GM12874 (cell line): ENCODE data around the gene ITFG1.

Source experiments
- TF ChIP-seq, protein P1 (sequence below): IDR thresholded peaks from 2 replicates; pipeline ENCODE4 v1.5.1; 2011; ENCODE audit warnings: low read depth, mild to moderate bottlenecking, control low read depth, low read length, moderate library complexity; ENCODE audit not compliant: insufficient read depth

The ITFG1 gene

DNA sequence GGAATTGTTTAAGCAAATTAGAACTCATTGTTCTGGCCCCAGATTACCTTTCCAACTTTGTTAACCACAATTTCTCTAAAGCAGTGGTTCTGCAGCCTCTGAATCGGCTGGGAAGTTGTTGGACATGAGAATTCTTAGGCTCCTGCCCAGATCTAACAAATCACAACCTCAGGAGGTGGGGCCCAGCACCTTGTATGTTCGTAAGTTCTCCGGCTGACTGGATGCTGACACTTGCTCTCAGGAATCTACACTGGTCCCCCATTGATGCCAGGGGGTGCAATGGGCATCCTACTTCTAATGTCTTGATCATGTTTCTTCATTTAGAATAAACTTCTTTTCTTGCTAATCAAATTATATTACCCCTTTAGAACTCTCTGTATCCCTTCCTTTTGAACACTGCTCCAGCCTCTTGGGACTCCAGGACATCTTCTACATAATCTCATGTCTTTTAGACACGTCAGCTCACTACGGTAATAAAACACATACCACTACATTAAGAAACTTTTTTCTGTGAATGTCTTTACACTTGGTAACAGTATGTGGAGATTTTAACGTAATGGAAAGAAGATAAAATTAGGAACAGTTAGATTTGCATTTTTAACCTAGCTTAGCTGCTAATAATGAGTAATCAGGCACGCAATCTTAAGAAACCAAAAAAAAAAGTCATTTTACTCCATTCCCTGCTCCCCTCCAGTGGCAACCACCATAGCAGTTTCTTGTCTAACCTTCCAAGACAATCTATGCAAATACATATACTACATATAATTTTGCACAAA lies 143.2 kb downstream of the ITFG1 start:
- TF ChIP-seq, protein P1, sequence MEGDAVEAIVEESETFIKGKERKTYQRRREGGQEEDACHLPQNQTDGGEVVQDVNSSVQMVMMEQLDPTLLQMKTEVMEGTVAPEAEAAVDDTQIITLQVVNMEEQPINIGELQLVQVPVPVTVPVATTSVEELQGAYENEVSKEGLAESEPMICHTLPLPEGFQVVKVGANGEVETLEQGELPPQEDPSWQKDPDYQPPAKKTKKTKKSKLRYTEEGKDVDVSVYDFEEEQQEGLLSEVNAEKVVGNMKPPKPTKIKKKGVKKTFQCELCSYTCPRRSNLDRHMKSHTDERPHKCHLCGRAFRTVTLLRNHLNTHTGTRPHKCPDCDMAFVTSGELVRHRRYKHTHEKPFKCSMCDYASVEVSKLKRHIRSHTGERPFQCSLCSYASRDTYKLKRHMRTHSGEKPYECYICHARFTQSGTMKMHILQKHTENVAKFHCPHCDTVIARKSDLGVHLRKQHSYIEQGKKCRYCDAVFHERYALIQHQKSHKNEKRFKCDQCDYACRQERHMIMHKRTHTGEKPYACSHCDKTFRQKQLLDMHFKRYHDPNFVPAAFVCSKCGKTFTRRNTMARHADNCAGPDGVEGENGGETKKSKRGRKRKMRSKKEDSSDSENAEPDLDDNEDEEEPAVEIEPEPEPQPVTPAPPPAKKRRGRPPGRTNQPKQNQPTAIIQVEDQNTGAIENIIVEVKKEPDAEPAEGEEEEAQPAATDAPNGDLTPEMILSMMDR: no peak

DNA sequence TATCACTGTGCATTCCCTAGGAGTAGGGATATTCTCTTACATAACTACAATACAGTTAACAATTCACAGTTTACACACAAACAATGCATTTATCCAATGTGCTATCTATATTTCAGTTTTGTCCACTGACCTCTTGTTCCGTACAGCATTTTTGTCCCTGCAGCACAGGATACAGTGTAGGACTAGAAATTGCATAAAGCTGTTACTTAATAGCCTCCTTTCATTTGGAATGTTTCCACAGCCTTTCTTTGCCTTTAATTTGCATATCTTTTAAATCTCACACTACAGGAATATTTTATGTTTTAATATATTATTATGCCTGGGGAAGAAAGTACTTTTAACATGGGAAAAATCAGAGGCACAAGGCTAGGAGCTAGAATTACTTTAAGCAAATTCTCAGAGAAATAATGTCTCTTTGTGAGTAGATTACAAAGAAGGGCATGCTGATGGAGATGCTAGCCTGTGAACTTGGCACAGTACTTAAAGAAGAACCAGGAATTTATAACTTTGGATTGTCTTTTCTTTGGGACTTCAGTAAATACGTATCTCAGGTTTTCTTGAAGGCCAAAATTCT lies 144.3 kb downstream of the ITFG1 start:
- TF ChIP-seq, protein P1: no peak

DNA sequence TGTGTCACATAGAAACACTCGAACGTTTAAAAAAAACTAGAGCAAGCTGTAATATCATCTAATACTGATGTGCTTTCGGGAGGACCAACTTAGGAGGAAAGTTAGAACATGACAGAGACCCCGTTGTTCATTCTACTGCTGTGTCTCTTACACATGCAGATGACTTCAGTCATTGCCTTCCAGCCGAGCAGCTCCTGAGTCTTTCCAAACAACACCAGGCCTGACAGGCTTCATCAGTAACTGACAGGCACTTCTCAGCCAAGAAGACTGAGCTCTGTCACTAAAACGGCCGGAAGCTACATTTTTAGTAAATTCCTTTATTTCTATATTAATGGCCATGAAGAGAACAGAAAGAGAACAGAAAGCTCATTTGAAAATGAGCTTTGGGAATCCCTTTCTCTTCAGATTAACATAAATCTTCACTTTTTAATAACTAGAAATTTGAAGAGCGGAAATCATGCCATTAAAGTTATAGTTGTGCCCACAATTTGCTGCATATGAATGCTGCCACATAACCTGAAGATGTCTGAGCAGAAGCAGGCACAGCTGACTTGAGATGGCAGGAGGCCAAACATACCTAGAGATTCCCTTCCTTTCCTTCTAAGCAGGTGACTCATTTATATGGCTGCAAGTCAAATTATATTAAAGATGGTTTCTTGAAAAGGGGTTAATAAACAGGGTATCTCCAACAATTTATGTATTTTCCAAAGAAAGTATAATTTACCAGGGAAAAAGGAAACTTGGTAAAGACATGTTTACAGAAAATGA lies 148.9 kb downstream of the ITFG1 start:
- TF ChIP-seq, protein P1: no peak

DNA sequence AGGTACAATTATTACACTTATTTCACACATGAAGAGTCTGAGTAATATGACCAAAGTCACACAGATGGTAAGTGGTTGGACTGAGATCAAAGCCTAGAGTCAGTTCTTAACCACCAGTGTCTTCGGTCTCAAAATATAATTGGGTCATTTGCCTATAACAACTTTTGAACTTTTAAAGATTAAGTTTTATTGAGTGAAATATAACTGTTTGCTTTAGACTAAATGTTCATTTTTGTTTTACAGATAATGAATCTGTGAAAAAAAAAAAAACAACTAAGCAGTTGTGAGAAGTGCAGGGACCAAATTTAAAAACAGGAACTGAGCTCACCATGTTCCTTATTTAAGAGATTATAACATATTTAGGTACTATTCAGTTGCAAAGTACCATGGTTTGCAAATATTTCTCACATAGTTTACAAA lies 150.1 kb downstream of the ITFG1 start:
- TF ChIP-seq, protein P1: no peak

DNA sequence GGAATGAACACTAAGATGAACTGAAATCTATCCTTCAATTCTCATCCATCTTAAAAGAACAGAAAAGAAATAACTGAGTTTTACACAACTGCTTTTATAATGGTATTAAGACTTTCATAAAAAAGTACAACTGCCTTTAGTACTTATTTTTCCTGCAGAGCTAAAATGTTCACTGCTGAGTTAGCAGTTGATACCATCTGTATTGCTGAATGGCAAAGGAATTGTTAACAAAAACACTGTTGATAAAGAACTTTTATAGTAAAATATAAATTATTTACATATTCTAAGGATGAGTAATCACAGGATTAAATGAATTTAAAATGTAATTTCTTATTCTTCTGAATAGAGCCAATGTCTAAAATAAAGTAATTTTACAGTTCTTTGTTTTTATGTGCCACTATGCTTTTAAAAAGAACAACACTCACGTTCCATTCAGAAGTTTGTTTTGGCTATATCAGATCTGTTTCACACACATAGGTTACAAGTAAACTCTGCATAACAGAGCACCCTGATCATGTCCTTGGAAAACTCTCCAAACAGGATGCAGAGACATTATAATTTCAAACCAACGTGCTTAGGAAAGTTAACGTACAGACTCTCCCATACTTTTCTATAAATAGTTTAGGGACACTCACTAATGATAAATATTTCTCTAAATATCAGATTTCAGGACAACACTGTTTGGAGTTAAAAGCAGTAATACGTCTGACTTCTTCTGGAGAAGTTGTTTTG lies 151.1 kb downstream of the ITFG1 start:
- TF ChIP-seq, protein P1: no peak

DNA sequence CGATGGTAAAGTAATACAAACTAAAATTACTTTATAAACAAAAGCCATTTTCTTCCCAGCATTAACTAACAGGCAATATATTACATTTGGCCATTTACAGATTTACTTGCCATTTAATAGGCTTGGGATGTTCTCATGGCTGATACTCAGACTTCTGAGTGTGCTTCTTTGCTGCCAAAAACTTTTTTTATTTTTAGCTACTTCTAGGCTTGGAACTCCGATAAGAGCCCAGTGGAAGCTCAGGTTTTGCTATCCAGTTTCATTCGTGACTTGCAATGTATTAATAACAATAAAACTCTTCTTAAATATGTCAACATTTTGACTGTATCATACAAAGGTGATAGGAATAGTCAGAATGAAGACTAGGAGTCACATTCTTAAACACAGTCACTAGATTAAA lies 152.3 kb downstream of the ITFG1 start:
- TF ChIP-seq, protein P1: no peak

DNA sequence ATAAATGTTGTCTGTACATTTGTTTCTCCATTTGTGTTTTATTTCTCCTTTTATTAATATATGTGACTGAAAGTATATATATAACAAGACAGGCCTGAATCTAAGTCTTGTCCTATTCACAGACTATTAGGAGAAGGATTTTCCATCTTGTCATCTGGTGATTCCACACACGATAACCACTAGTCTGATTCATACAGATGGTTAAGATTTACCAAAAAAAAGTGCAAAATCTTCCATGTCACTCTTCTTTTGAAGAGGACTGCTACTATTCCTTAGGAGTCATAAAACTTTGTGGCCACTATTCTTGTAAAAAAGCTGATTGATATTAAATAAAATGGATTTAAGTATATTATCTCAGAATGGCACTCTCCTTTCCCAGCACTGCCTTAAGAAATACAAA lies 156.3 kb downstream of the ITFG1 start:
- TF ChIP-seq, protein P1: no peak
